ENCODE measurements around the gene FKBP7.

- TF ChIP-seq, protein P1, sequence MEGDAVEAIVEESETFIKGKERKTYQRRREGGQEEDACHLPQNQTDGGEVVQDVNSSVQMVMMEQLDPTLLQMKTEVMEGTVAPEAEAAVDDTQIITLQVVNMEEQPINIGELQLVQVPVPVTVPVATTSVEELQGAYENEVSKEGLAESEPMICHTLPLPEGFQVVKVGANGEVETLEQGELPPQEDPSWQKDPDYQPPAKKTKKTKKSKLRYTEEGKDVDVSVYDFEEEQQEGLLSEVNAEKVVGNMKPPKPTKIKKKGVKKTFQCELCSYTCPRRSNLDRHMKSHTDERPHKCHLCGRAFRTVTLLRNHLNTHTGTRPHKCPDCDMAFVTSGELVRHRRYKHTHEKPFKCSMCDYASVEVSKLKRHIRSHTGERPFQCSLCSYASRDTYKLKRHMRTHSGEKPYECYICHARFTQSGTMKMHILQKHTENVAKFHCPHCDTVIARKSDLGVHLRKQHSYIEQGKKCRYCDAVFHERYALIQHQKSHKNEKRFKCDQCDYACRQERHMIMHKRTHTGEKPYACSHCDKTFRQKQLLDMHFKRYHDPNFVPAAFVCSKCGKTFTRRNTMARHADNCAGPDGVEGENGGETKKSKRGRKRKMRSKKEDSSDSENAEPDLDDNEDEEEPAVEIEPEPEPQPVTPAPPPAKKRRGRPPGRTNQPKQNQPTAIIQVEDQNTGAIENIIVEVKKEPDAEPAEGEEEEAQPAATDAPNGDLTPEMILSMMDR (IDR thresholded peaks at IDR 0.05), result no peak
- no peak for TF ChIP-seq POLR2A (IDR thresholded peaks at IDR 0.05; ENCODE audit: low read depth)
- TF ChIP-seq EP300 (IDR thresholded peaks at IDR 0.05), result no peak
- no peak for TF ChIP-seq POLR2AphosphoS5 (IDR thresholded peaks at IDR 0.05)
Observed at GRCh38 chr2:178502751-178503150, 24.4 kb upstream of the FKBP7 start.
